GM12878 (cell line): Measurements from ENCODE around the gene AKR1B1.

Experiments used
- CBX5 ChIP-seq: sonication (generic); IDR thresholded peaks from 2 replicates; pipeline ENCODE4 v1.6.1; 2016; ENCODE audit warnings: low read depth, moderate library complexity, mild to moderate bottlenecking, inconsistent platforms
- CREM ChIP-seq: IDR thresholded peaks from 2 replicates; pipeline ENCODE4 v1.6.1; 2014; ENCODE audit warnings: antibody characterized with exemption, low read depth
- CTCF ChIP-seq, 3 experiments: IDR thresholded peaks in 2 of 3; conservative IDR thresholded peaks in 1 of 3; 2 replicates each; pipeline ENCODE4 v1.5.1; 2011; ENCODE audit warnings: low read depth in 3 of 3, low read length in 3 of 3, mild to moderate bottlenecking in 3 of 3, control low read depth in 2 of 3, moderate library complexity in 2 of 3, inconsistent platforms in 1 of 3, mixed read lengths in 1 of 3; ENCODE audit not compliant: control insufficient read depth in 2 of 3, insufficient read depth in 1 of 3; ENCODE audit errors: extremely low read depth in 1 of 3
- FOXK2 ChIP-seq: fragments of 450-650 bp; IDR thresholded peaks from 2 replicates; pipeline ENCODE4 v1.6.1; 2017; ENCODE audit warnings: mild to moderate bottlenecking, moderate library complexity
- MYC ChIP-seq: IDR thresholded peaks from 2 replicates; pipeline ENCODE4 v1.6.1; 2011; ENCODE audit warnings: mild to moderate bottlenecking, low read length, moderate library complexity, inconsistent platforms; ENCODE audit not compliant: insufficient read depth, insufficient replicate concordance, insufficient read length, severe bottlenecking
- NFXL1 ChIP-seq: fragments of 450-650 bp; IDR thresholded peaks from 2 replicates; pipeline ENCODE4 v1.6.1; 2017; ENCODE audit warnings: antibody characterized with exemption, mild to moderate bottlenecking, borderline replicate concordance
- NR2C2 ChIP-seq: IDR thresholded peaks from 2 replicates; pipeline ENCODE4 v1.6.1; 2011; ENCODE audit warnings: borderline replicate concordance, low read depth; ENCODE audit not compliant: control insufficient read depth, insufficient read length
- PAX8 ChIP-seq: fragments of 450-650 bp; IDR thresholded peaks from 2 replicates; pipeline ENCODE4 v1.6.1; 2017; ENCODE audit warnings: mild to moderate bottlenecking, moderate library complexity
- PBX3 ChIP-seq: IDR thresholded peaks from 2 replicates; pipeline ENCODE4 v1.6.1; 2011; ENCODE audit warnings: mild to moderate bottlenecking, low read depth, low read length, moderate library complexity; ENCODE audit not compliant: insufficient replicate concordance
- POLR2A ChIP-seq: IDR thresholded peaks from 2 replicates; pipeline ENCODE4 v1.6.1; 2011; ENCODE audit warnings: low read depth, mild to moderate bottlenecking, low read length
- SIN3A ChIP-seq: IDR thresholded peaks from 2 replicates; pipeline ENCODE4 v1.6.1; 2012; ENCODE audit warnings: low read depth, low read length, improper control_type of control experiment
- TBL1XR1 ChIP-seq: IDR thresholded peaks from 2 replicates; pipeline ENCODE4 v1.6.1; 2012; ENCODE audit warnings: low read depth, low read length, improper control_type of control experiment
- USF2 ChIP-seq: IDR thresholded peaks from 2 replicates; pipeline ENCODE4 v1.6.1; 2011; ENCODE audit warnings: low read depth, low read length, improper control_type of control experiment, borderline replicate concordance
- TF ChIP-seq, protein P1 (sequence below): IDR thresholded peaks from 2 replicates; pipeline ENCODE4 v1.6.1; 2012; ENCODE audit warnings: mild to moderate bottlenecking, low read depth, low read length

- TF ChIP-seq USF2 (no peak), SIN3A (no peak), PAX8 (no peak), PBX3 (no peak), CTCF (IDR thresholded peaks at IDR 0.05 in 2 of 3, conservative IDR thresholded peaks at IDR 0.05 in 1 of 3; ENCODE audit: control insufficient read depth in 2 of 3, extremely low read depth in 1 of 3, insufficient read depth in 1 of 3, low read depth in 3 of 3, low read length in 3 of 3) (no peak), POLR2A (no peak), CBX5 (no peak), MYC (no peak), NR2C2 (no peak), CREM (no peak), TBL1XR1 (no peak), NFXL1 (no peak), FOXK2 (no peak)
- TF ChIP-seq, protein P1, sequence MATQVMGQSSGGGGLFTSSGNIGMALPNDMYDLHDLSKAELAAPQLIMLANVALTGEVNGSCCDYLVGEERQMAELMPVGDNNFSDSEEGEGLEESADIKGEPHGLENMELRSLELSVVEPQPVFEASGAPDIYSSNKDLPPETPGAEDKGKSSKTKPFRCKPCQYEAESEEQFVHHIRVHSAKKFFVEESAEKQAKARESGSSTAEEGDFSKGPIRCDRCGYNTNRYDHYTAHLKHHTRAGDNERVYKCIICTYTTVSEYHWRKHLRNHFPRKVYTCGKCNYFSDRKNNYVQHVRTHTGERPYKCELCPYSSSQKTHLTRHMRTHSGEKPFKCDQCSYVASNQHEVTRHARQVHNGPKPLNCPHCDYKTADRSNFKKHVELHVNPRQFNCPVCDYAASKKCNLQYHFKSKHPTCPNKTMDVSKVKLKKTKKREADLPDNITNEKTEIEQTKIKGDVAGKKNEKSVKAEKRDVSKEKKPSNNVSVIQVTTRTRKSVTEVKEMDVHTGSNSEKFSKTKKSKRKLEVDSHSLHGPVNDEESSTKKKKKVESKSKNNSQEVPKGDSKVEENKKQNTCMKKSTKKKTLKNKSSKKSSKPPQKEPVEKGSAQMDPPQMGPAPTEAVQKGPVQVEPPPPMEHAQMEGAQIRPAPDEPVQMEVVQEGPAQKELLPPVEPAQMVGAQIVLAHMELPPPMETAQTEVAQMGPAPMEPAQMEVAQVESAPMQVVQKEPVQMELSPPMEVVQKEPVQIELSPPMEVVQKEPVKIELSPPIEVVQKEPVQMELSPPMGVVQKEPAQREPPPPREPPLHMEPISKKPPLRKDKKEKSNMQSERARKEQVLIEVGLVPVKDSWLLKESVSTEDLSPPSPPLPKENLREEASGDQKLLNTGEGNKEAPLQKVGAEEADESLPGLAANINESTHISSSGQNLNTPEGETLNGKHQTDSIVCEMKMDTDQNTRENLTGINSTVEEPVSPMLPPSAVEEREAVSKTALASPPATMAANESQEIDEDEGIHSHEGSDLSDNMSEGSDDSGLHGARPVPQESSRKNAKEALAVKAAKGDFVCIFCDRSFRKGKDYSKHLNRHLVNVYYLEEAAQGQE, result no peak
Measured at GRCh38 chr7:134444961-134445315, 14.0 kb downstream of the AKR1B1 start.
